Loucy (cell line): ENCODE data around the gene GRAPL.
"Not testable (repeated sequence)": the region's sequence is repeated elsewhere in the genome, so short reads cannot be mapped to it uniquely, and the experiment has no call there.

Source experiments
- CTCF ChIP-seq: fragments of 200-600 bp; sonication (generic); conservative IDR thresholded peaks from 2 replicates; pipeline ENCODE4 v1.5.1; 2014; ENCODE audit warnings: mild to moderate bottlenecking, antibody characterized with exemption, low read length
- EZH2phosphoT487 ChIP-seq: fragments of 200-600 bp; IDR thresholded peaks from 2 replicates; pipeline ENCODE4 v1.6.1; 2018; ENCODE audit warnings: antibody characterized with exemption, mild to moderate bottlenecking, moderate library complexity, borderline replicate concordance

DNA sequence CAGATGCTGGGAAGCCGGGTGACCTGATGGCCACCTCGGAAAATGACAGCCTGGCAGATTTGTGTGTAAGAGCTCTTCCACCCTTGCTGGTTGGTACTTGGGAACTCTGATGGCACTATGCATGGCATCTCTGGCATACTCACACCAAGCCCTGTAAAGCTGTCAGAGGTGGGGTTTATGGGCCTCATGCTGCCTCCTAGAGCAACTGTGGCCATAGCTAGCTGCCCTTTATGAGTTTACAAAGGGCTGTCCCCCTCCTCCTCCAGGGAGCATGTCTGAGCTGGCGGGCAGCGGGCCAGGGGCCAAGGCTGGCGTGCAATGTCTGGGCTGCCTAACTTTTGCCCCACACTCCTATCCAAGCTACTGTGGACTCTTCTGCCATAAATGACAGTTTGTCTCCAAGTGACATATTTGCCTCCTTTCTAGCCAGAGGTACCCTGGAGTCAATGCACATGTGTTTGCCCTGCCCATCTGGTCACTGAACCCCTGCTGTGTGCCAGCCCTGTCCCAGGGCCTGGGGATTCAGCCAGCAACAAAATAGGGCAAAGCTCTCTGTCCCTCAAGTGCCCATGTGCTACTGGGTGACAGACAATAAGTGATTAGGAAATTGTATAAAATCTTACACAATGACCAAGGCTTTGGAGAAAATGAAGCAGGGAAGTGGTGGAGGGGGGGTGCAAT, 15.8 kb downstream of the GRAPL start:
- not testable (repeated sequence) for TF ChIP-seq CTCF, EZH2phosphoT487
